Fibroblast of skin of left biceps (primary cell): ENCODE data around the gene OCA2.
"Not testable (repeated sequence)": the region's sequence is repeated elsewhere in the genome, so short reads cannot be mapped to it uniquely, and the experiment has no call there.

ENCODE experiments used
- DNase-seq, 2 experiments: peaks; one replicate each; pipeline ENCODE4 v3.0.0-alpha.2; 2013; ENCODE audit warnings: low read depth in 2 of 2

OCA2 gene

DNA sequence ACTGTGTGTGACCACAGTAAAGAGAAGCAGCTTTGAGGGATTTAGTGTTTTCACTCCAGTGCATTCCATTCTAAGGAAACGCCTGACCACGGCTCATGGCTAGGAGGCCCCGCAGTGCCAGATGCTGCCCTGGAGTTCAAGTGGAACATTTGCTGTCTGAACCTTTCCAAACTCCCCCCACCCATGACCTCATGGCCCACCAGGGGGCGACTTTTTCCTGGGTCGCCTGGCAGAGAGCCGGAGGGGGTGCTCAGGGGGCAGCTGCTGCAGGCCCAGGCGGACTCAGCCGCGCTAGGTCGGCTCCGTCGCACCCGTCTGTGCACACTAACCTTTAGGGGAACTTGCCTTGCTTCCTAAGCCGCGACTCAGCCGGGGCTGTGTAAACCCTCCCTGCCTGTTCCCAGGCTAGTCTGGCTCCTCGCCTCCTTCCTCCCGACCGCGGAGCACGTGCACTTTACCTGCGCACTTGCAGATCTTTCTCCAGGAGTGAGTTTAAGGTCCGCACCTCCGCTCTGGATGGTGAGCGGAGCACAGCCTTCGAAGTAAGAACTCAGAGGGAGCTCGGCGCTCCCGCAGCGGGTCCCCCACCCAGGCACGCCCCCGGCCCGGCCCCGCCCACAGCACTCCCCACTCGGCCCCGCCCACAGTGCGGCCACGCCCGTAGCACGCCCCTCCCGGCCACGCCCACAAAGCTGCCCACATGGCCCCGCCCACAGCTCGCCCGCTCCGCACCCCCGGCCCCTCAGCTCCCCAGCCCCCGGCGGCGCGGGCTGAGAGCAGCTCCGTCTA lies at the start of gene OCA2:
TSS of gene OCA2 (minus strand) at position 550 of the 789 bp plus-strand sequence. CDS start 17,441 bp downstream, outside the sequence.
- DNase-seq, result no peak

GRCh38 chr15:28147801-28148200 lies 48.7 kb upstream of the OCA2 start:
- DNase-seq, result no peak

GRCh38 chr15:28145419-28145818 lies 46.3 kb upstream of the OCA2 start:
- not testable (repeated sequence) for DNase-seq

DNA sequence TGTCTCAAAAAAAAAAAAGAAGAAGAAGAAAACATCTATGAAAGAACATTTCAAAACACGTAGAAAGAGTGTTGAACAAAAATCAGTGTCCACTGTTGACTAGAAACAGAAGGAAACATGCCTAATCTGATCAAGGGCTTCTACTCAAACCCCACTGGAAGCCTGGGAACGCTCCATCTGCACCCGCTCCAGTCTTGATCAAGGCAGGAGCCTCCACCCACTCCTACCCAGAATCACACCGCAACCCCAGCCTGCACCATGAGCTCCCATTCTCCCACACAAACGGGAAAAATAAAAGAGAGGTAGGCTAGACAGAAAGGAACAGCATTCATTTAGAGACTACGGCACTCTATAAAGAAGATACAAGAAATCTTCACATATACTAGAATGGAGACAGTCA lies 40.9 kb upstream of the OCA2 start:
- DNase-seq, result no peak

GRCh38 chr15:28137408-28138039 lies 38.4 kb upstream of the OCA2 start:
- DNase-seq, result not testable (repeated sequence)

DNA sequence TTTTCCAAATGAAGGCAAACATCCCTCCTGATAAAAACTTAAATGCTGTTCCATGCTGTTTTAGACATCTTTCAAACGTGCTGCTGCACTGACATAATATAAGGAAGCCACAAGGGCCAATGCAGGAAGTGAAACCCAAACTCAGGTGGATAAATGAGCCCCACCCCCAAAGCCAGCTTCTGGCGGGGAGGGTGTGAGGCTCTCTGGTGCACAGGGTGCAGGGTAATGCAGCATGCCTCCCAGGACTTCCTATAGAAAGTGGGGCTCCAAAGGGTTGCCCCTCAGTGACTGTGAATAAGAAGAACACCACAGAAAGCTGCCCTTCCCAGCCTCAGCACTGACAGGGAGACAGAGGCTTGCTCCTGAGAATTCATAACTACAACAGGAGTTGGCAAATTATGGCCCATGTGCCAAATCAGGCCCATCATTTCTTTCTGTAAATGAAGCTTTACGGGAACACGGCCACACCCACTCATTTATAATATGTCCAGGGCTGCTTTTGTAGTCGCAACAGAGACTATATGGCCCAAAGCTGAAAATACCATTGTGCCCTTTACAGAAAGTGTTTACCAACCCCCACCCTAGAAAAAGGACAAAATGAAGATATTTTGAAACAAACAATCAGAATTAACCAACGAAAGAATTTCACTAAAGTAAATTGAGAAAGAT lies 37.3 kb upstream of the OCA2 start:
- DNase-seq, result not testable (repeated sequence)

DNA sequence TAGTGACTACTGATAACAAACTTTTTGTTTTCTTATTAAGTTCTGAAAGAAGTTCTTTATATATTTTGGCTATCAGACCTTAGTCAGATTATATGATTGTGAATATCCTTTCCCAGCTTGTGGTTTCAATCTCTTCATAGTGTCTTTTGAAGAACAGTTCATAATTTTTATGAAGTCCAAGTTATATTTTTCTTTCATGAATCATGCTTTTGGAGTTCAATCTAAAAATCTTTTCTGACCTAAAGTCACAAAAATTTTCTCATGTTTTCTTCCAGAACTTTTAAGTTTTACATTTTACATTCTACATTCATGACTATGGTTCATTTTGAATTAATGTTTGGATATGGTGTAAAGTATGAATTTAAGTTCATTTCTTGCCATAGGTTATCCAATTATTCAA lies 34.2 kb upstream of the OCA2 start:
- peak; percentile 3 to 17 for DNase-seq

GRCh38 chr15:28132524-28133275 lies 33.6 kb upstream of the OCA2 start:
- DNase-seq, result peak; percentile 1 to 4

DNA sequence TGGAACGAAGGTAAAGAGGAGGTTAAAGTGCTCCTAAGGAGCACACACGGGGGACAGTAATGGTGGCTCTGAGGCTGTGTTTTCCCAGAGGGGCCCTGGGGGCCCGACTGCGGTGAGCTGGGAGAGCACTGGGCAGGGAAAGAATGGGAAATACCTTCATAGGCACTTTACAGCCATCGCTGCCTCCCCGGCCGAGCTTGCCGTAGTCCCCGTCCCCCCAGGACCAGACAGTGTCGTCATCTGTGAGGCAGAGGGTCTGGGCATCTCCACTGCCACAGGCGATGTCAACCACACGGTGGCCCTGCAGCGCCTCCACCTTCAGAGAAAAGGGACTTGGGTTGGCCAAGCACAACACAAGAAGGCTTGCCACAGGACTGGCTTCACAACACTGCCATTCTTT lies 32.8 kb upstream of the OCA2 start:
- no peak for DNase-seq

- DNase-seq, result no peak
These were observed 32.3 kb upstream of the OCA2 start for GRCh38 chr15:28131400-28131799.

DNA sequence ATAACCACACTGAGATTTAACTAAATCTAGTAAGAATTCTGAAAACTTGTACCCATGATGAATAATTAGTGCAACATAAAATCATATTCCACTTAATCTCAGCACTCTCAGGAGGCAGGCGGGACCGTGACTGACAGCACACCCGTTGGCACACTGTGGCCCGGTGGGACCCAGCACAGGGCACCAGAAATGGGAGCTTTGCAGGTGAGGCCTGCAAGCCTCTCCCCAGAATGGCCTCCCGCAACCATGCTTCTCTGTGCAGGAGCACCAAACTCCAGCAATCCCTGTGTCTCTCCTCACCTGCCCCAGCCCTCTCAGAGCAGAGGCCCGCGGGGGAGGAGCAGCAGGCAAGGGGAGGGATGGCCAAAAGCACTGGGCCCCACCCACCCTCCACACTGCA lies 31.5 kb upstream of the OCA2 start:
- DNase-seq, result no peak

GRCh38 chr15:28129231-28129848 lies 30.2 kb upstream of the OCA2 start:
- no peak for DNase-seq

GRCh38 chr15:28128031-28128430 lies 28.9 kb upstream of the OCA2 start:
- DNase-seq, result no peak

DNA sequence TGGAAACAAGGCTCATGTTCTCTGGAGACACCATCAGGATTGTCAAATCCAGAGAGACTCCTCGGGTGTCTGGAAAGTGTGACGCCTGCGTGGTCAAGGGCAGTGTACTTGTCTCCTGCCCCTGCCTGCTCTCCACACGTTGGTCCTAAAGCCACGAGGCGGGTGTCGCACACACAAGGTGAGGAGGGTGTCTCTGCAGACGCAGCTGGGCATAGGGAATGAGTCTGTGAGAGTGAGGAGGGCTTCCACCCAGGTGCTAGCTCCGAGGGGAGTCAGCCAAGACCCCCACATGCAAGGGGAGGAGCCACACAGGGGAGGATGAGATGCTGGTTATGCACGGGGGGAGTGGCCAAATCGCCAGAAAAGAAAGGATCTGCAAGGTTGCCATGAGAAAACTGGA lies 27.9 kb upstream of the OCA2 start:
- no peak for DNase-seq

DNA sequence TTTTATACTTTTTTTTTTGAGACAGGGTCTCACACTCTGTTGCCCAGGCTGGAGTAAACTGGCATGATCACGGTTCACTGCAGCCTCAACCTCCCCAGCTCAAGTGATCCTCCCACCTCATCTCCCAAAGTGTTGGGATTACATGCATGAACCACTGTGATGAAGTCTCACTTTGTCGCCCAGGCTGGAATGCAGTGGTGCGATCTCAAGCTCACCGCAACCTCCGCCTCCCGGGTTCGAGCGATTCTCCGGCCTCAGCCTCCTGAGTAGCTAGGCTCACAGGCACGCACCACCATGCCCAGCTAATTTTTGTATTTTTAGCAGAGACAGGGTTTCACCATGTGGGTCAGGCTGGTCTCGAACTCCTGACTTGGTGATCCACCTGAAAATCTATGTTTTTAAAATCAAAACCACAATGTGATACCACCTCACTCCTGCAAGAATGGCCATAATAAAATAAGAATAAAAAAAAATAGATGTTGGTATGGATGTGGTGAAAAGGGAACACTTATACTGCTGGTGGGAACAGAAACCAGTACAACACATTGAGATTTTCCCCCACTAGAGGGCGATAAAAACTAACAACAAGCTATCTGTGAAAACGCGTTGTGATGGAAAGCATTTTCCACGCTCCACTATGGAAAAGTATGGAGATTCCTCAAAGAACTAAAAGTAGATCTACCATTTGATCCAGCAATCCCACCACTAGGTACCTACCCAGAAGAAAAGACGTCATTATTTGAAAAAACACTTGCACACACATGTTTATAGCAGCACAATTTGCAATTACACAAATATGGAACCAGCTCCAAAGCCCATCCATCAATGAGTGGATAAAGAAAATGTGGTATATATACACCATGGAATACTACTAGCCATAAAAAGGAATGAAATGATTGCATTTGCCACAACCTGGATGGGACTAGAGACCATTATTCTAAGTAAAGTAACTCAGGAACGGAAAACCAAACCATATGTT lies 26.8 kb upstream of the OCA2 start:
- no peak for DNase-seq

DNA sequence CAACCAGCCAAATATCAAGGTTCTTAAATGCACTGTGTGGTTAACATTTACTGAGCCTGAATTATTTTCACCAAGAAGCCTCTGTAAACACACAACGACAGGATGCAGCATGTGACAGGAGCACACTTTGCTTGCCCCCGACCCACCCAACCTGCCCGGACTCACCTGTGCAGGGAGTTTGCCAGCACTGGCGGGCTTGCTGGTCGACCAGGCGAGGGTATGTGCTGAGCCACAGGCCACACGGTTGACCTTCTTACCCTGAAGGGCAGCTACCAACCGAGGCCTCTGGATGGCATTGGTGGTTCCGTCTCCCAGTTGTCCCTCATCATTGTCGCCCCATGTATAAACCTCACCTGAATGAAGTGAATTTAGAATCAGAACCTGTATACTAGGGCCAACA lies 25.7 kb upstream of the OCA2 start:
- DNase-seq, result no peak

- no peak for DNase-seq
These were observed 24.4 kb upstream of the OCA2 start for GRCh38 chr15:28123408-28124023.

DNA sequence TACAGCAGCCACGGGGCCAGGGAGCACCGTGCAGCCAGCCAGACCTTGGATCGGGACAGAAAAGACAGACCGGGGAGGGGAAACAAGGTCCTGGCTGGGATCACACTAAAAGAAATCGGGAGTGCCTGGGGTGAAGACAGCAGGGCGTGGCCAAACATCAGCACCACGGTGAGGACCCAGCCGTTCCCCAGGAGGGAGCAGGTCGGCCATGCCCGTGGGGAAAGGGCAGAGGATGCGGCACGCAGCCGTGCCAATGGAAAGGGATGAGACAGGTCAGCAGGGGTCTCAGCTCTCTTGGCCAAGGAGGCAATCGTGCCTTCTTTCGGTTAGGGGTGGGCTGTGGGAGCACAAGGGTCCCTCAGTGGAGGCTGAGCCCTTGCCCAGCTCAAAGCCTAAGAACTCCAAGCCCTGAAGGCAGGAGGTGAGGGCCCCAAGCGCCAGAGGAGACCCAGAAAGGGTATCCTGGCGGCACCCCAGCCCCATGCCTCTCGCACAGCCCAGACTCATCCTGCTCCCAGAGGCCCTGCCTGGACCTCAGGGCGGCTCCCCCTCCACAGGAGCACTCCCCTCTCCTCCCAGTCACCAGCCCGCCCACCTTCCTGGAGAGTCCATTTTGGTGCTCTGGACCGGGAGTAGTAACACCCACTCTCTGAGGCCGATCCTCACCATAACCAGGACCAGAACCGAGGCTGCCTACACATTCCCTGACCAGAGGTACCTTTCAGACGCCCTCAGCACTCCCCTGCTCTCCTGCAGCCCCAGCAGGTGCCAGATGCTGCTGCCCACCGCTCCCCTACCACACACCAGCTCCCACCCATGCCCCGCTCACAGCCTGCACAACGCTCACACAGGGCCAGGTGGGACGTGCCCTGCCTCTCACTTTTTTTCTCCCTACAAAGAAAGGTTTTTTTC lies 23.2 kb upstream of the OCA2 start:
- no peak for DNase-seq

- DNase-seq, result not testable (repeated sequence)
These were observed 22.5 kb upstream of the OCA2 start for GRCh38 chr15:28121577-28121976.
